GM12891 (cell line): ENCODE results near the gene CITED2.

Experiments used
- DNase-seq: peaks from one replicate; pipeline ENCODE4 v3.0.0; 2011; ENCODE audit warnings: low spot score; ENCODE audit not compliant: insufficient read length
- FAIRE-seq: peaks from 2 replicates; lab custom pipeline; 2011; peaks lifted over from hg19 to GRCh38; lab: Jason Lieb, UNC
- PAX5 ChIP-seq: IDR thresholded peaks from 2 replicates; pipeline ENCODE4 v1.6.1; 2011; ENCODE audit warnings: low read length, moderate library complexity, mild to moderate bottlenecking; ENCODE audit not compliant: insufficient read depth, severe bottlenecking
- POLR2A ChIP-seq: IDR thresholded peaks from 2 replicates; pipeline ENCODE4 v1.6.1; 2011; ENCODE audit warnings: low read depth, low read length, control low read depth
- POLR2AphosphoS5 ChIP-seq: IDR thresholded peaks from 2 replicates; pipeline ENCODE4 v1.6.1; 2011; ENCODE audit warnings: low read depth, low read length, control low read depth
- POU2F2 ChIP-seq: IDR thresholded peaks from 2 replicates; pipeline ENCODE4 v1.6.1; 2011; ENCODE audit warnings: low read depth, mild to moderate bottlenecking, control low read depth, low read length, moderate library complexity
- SPI1 ChIP-seq: IDR thresholded peaks from 2 replicates; pipeline ENCODE4 v1.6.1; 2011; ENCODE audit warnings: low read depth, low read length, control low read depth
- TAF1 ChIP-seq: IDR thresholded peaks from 2 replicates; pipeline ENCODE4 v1.6.1; 2011; ENCODE audit warnings: low read depth, low read length, control low read depth

CITED2 gene

GRCh38 chr6:139336488-139336887 is 38.0 kb downstream of the CITED2 start:
- no peak for TF ChIP-seq POLR2A
- no peak for TF ChIP-seq TAF1
- no peak for TF ChIP-seq SPI1
- TF ChIP-seq PAX5 = no peak
- no peak for TF ChIP-seq POLR2AphosphoS5
- TF ChIP-seq POU2F2 = no peak
- DNase-seq = no peak
- FAIRE-seq = no peak

- no peak for TF ChIP-seq SPI1
- DNase-seq (no peak), FAIRE-seq (no peak)
Measured at GRCh38 chr6:139335447-139336210, 38.8 kb downstream of the CITED2 start.

- no peak for DNase-seq
- TF ChIP-seq PAX5 = no peak
- TF ChIP-seq POLR2A = no peak
- no peak for TF ChIP-seq POU2F2
- TF ChIP-seq SPI1 = no peak
- no peak for TF ChIP-seq TAF1
- TF ChIP-seq POLR2AphosphoS5 = no peak
- no peak for FAIRE-seq
Measured at GRCh38 chr6:139334806-139335446, 39.5 kb downstream of the CITED2 start.

GRCh38 chr6:139330826-139331500 is 43.5 kb downstream of the CITED2 start:
- TF ChIP-seq POLR2A (no peak), POU2F2 (no peak), PAX5 (no peak), SPI1 (no peak), TAF1 (no peak), POLR2AphosphoS5 (no peak)
- FAIRE-seq (no peak), DNase-seq (no peak)

- DNase-seq (no peak), FAIRE-seq (peak; percentile 78)
- TF ChIP-seq POLR2AphosphoS5 = no peak
- no peak for TF ChIP-seq PAX5
- TF ChIP-seq TAF1 = no peak
Measured at GRCh38 chr6:139330306-139330705, 44.1 kb downstream of the CITED2 start.

GRCh38 chr6:139329224-139329623 is 45.2 kb downstream of the CITED2 start:
- no peak for FAIRE-seq
- no peak for TF ChIP-seq TAF1
- TF ChIP-seq POLR2AphosphoS5 = no peak
- no peak for TF ChIP-seq POLR2A
- TF ChIP-seq PAX5 = no peak
- no peak for TF ChIP-seq SPI1
- no peak for TF ChIP-seq POU2F2
- DNase-seq = no peak

GRCh38 chr6:139327038-139327437 is 47.4 kb downstream of the CITED2 start:
- DNase-seq (peak; percentile 15), FAIRE-seq (peak; percentile 55)
- TF ChIP-seq POLR2AphosphoS5 (no peak), SPI1 (peak; percentile 94)

GRCh38 chr6:139325686-139326085 is 48.8 kb downstream of the CITED2 start:
- TF ChIP-seq POU2F2 (no peak), POLR2AphosphoS5 (no peak), POLR2A (no peak), PAX5 (no peak), SPI1 (no peak), TAF1 (no peak)
- DNase-seq = no peak
- FAIRE-seq = peak; percentile 75

- FAIRE-seq (no peak), DNase-seq (no peak)
- TF ChIP-seq SPI1 = no peak
- TF ChIP-seq POU2F2 = no peak
- no peak for TF ChIP-seq POLR2A
- TF ChIP-seq TAF1 = no peak
- TF ChIP-seq POLR2AphosphoS5 = no peak
- TF ChIP-seq PAX5 = no peak
Measured at GRCh38 chr6:139325125-139325524, 49.3 kb downstream of the CITED2 start.

GRCh38 chr6:139324301-139324555 is 50.2 kb downstream of the CITED2 start:
- TF ChIP-seq SPI1 = no peak
- TF ChIP-seq POLR2AphosphoS5 = no peak
- TF ChIP-seq POLR2A = no peak
- TF ChIP-seq PAX5 = no peak
- no peak for TF ChIP-seq TAF1
- no peak for TF ChIP-seq POU2F2
- FAIRE-seq (no peak), DNase-seq (no peak)
